ENCODE results near the gene FFAR4.

Gene FFAR4

GRCh38 chr10:93630625-93631557, 64.4 kb downstream of the FFAR4 start:
- Mint-ChIP-seq H3K4me3 (no peak overlapping the region), H3K27ac (no peak overlapping the region), H3K36me3 (ENCODE audit: low read depth) (no peaks in the 10 kb centered on the region), H3K4me1 (peaks cover 38% of the 10 kb centered on the region), H3K27me3 (ENCODE audit: low read depth, poor library complexity) (peaks cover 13% of the 10 kb centered on the region), H3K9me3 (peaks cover 4% of the 10 kb centered on the region)
- no peak for DNase-seq
- TF ChIP-seq, protein P1, sequence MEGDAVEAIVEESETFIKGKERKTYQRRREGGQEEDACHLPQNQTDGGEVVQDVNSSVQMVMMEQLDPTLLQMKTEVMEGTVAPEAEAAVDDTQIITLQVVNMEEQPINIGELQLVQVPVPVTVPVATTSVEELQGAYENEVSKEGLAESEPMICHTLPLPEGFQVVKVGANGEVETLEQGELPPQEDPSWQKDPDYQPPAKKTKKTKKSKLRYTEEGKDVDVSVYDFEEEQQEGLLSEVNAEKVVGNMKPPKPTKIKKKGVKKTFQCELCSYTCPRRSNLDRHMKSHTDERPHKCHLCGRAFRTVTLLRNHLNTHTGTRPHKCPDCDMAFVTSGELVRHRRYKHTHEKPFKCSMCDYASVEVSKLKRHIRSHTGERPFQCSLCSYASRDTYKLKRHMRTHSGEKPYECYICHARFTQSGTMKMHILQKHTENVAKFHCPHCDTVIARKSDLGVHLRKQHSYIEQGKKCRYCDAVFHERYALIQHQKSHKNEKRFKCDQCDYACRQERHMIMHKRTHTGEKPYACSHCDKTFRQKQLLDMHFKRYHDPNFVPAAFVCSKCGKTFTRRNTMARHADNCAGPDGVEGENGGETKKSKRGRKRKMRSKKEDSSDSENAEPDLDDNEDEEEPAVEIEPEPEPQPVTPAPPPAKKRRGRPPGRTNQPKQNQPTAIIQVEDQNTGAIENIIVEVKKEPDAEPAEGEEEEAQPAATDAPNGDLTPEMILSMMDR (IDR thresholded peaks at IDR 0.05) = no peak
